ENCODE measurements around the gene MGAT4C. TPM values are rescaled to one million over a fixed set of nuclear protein-coding genes. Genes with fewer than 3 reads are reported as not detected.
A peak's percentile ranks its signal among the peaks of the same experiment; 100 is the strongest.

MGAT4C gene
- total RNA-seq, 1 experiment from 2014 or later: not detected

DNA sequence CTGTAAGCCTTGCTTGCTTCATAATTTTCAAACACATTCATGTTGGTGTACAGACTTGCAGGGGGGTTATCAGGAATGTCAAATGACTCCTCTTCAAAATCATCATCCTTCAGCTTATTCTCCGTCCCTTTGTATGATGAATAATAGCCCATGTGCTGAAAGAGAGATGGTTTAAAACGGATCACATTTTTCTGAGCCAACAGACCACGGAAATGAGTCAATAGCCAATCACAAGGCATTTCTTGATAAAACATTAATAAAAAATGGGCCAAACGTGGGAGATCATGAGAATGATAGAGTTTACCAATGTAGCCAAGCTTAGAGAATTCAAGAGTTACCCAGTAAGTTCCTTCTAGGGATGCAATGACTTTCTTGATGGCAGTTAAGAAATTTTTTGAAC is 276.6 kb downstream of the MGAT4C start:
- no peak for DNase-seq (ENCODE audit: low spot score)

GRCh38 chr12:85975716-85976115 is 280.5 kb downstream of the MGAT4C start:
- no peak for DNase-seq (ENCODE audit: low spot score)

DNA sequence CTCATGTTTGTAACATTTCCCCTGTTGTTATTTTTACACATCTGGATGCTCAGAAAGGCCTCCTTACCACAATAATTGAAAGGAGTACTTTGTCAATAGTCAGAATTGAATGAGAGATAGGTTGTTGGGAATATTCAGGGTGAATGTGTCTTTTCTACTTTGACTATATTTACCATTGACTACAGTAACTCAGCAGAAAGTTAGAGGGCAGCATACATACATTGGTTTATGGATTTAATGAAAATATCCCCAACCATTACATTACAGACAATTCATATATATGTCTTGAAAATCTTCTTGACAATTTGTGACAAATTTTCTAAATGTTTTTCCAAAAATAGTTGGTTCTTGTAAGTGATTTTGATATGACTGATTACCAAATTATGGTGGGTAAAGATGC is 284.4 kb downstream of the MGAT4C start:
- DNase-seq (ENCODE audit: low spot score): no peak

- no peak for DNase-seq (ENCODE audit: low spot score)
Measured at GRCh38 chr12:85968606-85969005, 287.6 kb downstream of the MGAT4C start.

DNA sequence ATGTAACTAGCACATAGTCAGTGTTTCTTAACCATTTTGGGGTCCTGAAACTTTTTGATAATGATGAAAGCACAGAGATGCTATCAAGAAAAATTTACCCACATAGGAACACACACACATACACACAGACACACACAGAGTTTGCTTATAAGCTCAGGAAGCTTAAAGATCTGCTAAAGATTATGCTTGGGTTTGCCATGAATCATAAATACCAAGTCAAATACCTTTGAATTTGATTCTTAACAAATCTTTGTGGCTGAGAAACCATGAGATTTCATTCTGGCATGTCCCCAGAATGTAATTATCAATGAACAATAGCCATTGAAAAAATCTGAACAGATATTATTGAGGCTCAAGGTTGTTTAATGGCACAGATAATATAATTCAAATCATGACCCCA is 292.9 kb downstream of the MGAT4C start:
- DNase-seq (ENCODE audit: low spot score): no peak

DNA sequence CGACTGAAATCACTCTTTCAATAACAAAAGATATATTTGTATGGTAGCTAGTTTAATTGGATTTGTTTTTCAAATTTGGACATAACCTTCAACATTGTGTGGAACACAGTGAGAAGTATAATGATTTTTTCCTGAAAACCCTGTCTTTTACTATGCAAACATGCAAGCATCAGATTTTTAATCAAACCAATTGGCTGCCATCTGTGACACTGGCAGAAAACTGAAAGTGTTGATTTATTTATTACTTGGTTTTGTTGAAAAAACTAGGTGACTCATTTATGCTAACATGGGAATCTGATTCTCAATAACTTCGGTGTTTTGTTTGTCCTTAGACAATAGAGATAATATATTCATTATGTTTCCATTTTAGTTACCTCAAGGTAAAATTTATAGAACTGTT is 300.1 kb downstream of the MGAT4C start:
- no peak for DNase-seq (ENCODE audit: low spot score)

DNA sequence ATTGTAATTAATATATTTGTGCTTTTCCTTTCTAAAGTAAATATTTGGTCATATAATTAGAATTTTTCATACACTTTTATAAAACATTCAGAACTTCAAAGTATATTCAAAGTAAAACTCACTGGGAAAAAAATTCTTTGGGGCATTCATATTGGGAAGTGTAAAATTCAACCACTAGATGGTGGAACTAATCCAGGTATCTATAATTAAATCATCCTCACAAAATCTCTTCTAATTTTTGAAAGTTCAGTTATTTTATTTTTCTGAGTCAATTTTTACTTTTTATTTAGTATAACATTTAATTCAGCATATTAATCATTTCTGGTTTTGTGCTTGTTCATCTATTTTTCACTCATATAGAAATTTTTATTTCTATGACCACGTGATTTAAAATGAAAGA is 301.1 kb downstream of the MGAT4C start:
- DNase-seq (ENCODE audit: low spot score): no peak

GRCh38 chr12:85951823-85952222 is 304.4 kb downstream of the MGAT4C start:
- DNase-seq (ENCODE audit: low spot score): no peak

- no peak for DNase-seq (ENCODE audit: low spot score)
Measured at GRCh38 chr12:85949253-85949652, 306.9 kb downstream of the MGAT4C start.

DNA sequence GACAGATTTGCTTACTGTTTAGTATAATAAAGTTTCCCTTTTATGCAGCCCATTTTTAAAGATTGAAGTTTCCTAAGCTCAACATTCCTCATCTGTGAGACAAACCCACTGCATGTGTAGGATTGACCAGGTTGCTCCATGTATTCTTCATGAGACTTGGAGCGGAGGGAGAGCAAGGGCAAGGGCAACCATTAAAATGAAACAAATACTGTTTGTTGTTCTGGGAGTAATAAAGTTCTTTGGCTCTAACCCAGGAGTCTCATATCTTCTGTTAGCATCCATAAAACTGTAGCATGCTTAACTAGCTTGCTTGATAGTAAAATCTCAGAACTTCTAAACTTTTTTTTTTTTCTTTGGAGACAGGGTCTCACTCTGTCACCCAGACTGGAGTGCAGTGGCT is 307.9 kb downstream of the MGAT4C start:
- DNase-seq (ENCODE audit: low spot score): no peak

- DNase-seq (ENCODE audit: low spot score): no peak
Measured at GRCh38 chr12:85947286-85947685, 308.9 kb downstream of the MGAT4C start.

GRCh38 chr12:85946375-85946774 is 309.8 kb downstream of the MGAT4C start:
- DNase-seq (ENCODE audit: low spot score): no peak

DNA sequence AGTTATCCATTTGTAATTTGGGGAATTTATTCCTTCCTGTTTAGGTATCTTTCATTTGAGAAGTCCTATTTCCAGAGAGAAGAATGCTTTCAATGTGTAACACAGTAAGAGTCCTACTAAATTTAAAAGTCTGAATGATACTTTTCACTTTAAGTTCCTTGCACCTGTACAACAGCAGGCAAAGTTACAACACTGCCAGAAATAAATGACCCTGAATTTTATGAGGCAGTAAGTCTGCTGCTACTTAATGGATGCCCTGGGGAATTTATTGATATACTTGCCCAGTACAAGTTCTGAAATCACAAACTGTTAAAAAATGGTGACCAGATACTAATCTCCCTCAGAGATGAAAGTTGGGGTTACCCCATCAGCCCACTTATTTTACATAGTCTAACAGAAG is 329.0 kb downstream of the MGAT4C start:
- DNase-seq (ENCODE audit: low spot score): no peak

DNA sequence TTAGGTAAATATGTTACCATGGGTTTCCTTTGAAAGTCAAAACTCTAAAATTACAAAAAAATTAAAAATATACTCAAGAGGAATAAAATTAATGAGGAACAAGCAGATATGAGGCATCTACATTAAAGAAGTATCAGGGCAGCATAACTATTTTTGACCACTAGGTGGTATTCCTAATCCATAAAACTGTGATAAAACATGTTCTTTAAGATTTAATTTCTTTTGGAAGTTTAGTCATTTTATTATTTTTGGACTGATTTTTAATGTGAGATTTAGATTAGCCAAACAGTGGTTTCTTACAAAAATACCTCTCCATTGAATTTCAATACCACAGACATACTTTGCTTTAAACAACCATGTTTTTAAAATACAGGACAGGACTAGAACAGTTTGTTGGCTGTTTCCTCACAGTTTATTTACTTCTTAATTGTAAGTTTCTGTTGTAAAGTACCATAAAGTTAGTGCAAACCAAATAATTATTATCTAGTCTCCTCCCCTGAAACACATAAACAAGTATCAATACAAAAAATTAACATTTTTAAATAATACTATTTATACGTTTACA is 332.3 kb downstream of the MGAT4C start:
- peak; percentile 2 for DNase-seq (ENCODE audit: low spot score)

GRCh38 chr12:85920324-85920947 is 335.8 kb downstream of the MGAT4C start:
- peak; percentile 23 for DNase-seq (ENCODE audit: low spot score)

All from A172 (cell line).